Right lobe of liver (tissue), 4 donors: ENCODE results near the gene VTN.

ENCODE experiments used
- POLR2A ChIP-seq: fragments of 450-650 bp; IDR thresholded peaks from one replicate; pipeline ENCODE4 v1.6.1; 2017; ENCODE audit warnings: antibody characterized with exemption, mild to moderate bottlenecking
- TF ChIP-seq, protein P1 (sequence below), 4 donors: fragments of 200-600 bp in 3 of 4; fragments of 450-650 bp in 1 of 4; IDR thresholded peaks; one replicate each; pipeline versions ENCODE4 v1.5.1 to v1.8.0; 2016 to 2022; ENCODE audit warnings: antibody characterized with exemption in 4 of 4, mild to moderate bottlenecking in 2 of 4
- donor health status: DM: no; HTN: no; CAD: no.
- donor health status: DM: no; HTN: no; CAD: no.
- donor health status: DM: no; HTN: yes; CAD: no.

DNA sequence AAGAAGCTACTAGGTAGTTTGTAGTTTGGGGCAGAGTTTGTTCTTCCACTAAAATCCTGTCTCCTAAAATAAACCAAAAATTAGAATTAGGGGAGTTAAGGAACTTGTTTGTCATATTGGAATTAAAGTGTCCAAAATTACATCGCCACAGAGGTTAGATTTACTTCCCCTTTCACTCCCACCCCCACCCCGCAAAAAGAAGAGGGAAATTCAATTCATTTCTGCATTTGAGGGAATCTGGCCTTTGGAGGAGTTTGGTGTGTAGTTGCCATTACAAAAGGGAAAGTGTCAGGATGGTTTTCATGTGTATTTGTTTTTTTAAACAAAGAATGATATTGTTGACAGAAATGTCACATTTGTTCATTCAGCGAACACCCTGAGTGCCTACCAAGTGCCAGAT lies 45.3 kb downstream of the VTN start:
- TF ChIP-seq, protein P1, sequence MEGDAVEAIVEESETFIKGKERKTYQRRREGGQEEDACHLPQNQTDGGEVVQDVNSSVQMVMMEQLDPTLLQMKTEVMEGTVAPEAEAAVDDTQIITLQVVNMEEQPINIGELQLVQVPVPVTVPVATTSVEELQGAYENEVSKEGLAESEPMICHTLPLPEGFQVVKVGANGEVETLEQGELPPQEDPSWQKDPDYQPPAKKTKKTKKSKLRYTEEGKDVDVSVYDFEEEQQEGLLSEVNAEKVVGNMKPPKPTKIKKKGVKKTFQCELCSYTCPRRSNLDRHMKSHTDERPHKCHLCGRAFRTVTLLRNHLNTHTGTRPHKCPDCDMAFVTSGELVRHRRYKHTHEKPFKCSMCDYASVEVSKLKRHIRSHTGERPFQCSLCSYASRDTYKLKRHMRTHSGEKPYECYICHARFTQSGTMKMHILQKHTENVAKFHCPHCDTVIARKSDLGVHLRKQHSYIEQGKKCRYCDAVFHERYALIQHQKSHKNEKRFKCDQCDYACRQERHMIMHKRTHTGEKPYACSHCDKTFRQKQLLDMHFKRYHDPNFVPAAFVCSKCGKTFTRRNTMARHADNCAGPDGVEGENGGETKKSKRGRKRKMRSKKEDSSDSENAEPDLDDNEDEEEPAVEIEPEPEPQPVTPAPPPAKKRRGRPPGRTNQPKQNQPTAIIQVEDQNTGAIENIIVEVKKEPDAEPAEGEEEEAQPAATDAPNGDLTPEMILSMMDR (IDR thresholded peaks at IDR 0.05) = no peak
- no peak for TF ChIP-seq POLR2A
